ENCODE data around the gene DHDH.
"Not testable (repeated sequence)": the region's sequence is repeated elsewhere in the genome, so short reads cannot be mapped to it uniquely, and the experiment has no call there.

The DHDH gene

DNA sequence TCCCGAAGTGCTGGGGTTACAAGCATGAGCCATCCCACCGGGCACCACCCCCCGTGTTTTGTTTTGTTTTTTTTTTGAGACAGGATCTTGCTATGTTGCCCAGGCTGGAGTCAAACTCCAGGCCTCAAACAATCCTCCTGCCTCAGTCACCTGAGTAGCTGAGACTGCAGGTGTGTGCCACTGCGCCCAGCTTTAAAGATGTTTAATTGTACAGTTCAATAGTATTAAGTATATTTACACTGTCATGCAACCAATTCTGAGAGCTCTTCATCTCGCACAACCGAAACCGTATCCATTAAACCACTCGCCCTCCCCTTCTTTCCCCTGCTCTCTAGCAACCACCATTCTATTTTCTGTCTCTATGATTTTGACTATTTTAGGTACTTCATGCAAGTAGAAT is 17.7 kb upstream of the DHDH start:
- no peak overlapping the region for H3K27ac ChIP-seq (ENCODE audit: low read depth, low read length, severe bottlenecking)
- H3K4me3 ChIP-seq (ENCODE audit: extremely low read depth, insufficient read depth, low read length, poor library complexity, severe bottlenecking): no peak overlapping the region
- 50 to 84% methylated on average over 1 to 7 of the region's 8 CpGs for WGBS, 2 experiments (ENCODE audit: insufficient coverage in 2 of 2)
- H3K36me3 ChIP-seq (ENCODE audit: control insufficient read depth, insufficient read depth, low read length): peaks cover 80% of the 10 kb centered on the region
- no peaks in the 10 kb centered on the region for H3K4me1 ChIP-seq (ENCODE audit: control insufficient read depth, insufficient read depth, low read length, poor library complexity, severe bottlenecking)
- H3K9me3 ChIP-seq (ENCODE audit: control insufficient read depth, low read length): no peaks in the 10 kb centered on the region

DNA sequence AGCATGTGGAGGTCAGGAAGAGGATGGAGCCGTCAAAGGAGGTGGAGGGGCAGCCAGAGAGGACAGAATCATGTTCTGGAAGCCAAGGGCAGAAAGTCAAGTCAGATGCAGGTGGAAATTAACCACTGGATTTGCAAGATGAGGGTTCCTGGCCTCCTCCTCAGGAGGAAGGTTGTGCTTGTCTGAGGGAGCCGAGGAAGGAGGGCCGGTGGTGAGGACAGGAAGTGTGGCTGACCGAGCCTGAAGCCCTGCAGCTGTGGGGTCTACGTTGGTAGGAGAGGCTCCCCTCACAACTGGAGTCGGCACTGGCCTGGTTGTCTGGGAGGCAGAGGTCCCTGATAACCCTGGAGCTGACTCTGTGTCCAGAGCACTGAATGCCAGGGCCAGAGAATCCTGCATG is 15.4 kb upstream of the DHDH start:
- no peak overlapping the region for H3K27ac ChIP-seq (ENCODE audit: low read depth, low read length, severe bottlenecking)
- H3K4me1 ChIP-seq (ENCODE audit: control insufficient read depth, insufficient read depth, low read length, poor library complexity, severe bottlenecking): no peaks in the 10 kb centered on the region
- no peaks in the 10 kb centered on the region for H3K9me3 ChIP-seq (ENCODE audit: control insufficient read depth, low read length)
- H3K4me3 ChIP-seq (ENCODE audit: extremely low read depth, insufficient read depth, low read length, poor library complexity, severe bottlenecking): no peak overlapping the region
- 97 to 98% methylated on average over 6 of the region's 6 CpGs for WGBS, 2 experiments (ENCODE audit: insufficient coverage in 2 of 2)
- peaks cover 73% of the 10 kb centered on the region for H3K36me3 ChIP-seq (ENCODE audit: control insufficient read depth, insufficient read depth, low read length)

DNA sequence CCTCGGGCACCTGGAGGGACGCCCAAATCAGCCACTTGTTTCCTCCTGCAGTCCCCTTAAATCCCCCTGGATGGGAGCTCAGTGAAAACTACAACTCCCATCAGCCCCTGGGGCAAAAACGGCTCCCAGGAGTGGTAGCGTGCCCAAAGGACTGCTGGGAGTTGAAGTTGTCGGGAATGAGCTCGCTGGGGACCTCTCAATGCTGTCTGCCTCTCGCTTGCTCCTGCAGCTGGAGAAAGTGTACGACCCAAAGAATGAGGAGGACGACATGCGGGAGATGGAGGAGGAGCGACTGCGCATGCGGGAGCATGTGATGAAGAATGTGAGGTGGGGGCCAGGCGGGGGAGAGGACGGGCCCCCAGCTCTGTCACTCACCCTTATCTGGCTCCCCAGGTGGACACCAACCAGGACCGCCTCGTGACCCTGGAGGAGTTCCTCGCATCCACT is 14.7 kb upstream of the DHDH start:
- H3K4me3 ChIP-seq (ENCODE audit: extremely low read depth, insufficient read depth, low read length, poor library complexity, severe bottlenecking): no peak overlapping the region
- no peaks in the 10 kb centered on the region for H3K9me3 ChIP-seq (ENCODE audit: control insufficient read depth, low read length)
- H3K36me3 ChIP-seq (ENCODE audit: control insufficient read depth, insufficient read depth, low read length): peaks cover 69% of the 10 kb centered on the region
- 82 to 84% methylated on average over 10 to 18 of the region's 18 CpGs for WGBS, 2 experiments (ENCODE audit: insufficient coverage in 2 of 2)
- no peaks in the 10 kb centered on the region for H3K4me1 ChIP-seq (ENCODE audit: control insufficient read depth, insufficient read depth, low read length, poor library complexity, severe bottlenecking)
- no peak overlapping the region for H3K27ac ChIP-seq (ENCODE audit: low read depth, low read length, severe bottlenecking)

DNA sequence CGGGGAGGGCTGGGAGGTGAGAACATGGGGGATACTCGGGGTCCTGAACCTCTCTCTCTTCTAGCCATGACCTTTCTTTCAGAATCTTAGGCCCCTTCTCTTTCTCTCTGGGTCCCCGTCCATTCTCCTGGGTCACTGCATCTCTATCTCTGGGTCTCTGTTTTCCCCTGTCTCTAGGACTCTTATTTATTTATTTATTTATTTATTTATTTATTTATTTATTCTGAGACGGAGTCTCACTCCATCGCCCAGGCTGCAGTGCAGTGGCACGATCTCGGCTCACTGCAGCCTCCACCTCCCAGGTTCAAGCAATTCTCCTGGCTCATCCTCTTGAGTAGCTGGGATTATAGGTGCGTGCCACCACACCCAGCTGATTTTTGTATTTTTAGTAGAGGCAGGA is 14.2 kb upstream of the DHDH start:
- not testable (repeated sequence) for H3K27ac ChIP-seq (ENCODE audit: low read depth, low read length, severe bottlenecking); H3K9me3 ChIP-seq (ENCODE audit: control insufficient read depth, low read length); H3K4me1 ChIP-seq (ENCODE audit: control insufficient read depth, insufficient read depth, low read length, poor library complexity, severe bottlenecking); H3K4me3 ChIP-seq (ENCODE audit: extremely low read depth, insufficient read depth, low read length, poor library complexity, severe bottlenecking)
- 87 to 100% methylated on average over 2 to 3 of the region's 8 CpGs for WGBS, 2 experiments (ENCODE audit: insufficient coverage in 2 of 2)
- H3K36me3 ChIP-seq (ENCODE audit: control insufficient read depth, insufficient read depth, low read length): peaks cover 65% of the 10 kb centered on the region

DNA sequence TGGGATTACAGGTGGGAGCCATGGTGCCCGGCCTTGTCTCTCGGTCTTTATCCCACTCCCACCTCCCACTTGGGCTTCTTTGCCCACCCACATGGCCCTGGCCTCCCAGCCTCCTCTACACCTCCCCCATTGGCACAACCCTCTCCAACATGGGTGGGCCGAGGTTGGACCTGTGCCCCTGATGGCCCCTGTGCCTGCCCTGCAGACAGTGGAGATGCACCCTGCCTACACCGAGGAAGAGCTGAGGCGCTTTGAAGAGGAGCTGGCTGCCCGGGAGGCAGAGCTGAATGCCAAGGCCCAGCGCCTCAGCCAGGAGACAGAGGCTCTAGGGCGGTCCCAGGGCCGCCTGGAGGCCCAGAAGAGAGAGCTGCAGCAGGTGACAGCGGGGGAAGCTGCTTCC is 12.6 kb upstream of the DHDH start:
- peaks cover 50% of the 10 kb centered on the region for H3K36me3 ChIP-seq (ENCODE audit: control insufficient read depth, insufficient read depth, low read length)
- H3K27ac ChIP-seq (ENCODE audit: low read depth, low read length, severe bottlenecking): no peak overlapping the region

DNA sequence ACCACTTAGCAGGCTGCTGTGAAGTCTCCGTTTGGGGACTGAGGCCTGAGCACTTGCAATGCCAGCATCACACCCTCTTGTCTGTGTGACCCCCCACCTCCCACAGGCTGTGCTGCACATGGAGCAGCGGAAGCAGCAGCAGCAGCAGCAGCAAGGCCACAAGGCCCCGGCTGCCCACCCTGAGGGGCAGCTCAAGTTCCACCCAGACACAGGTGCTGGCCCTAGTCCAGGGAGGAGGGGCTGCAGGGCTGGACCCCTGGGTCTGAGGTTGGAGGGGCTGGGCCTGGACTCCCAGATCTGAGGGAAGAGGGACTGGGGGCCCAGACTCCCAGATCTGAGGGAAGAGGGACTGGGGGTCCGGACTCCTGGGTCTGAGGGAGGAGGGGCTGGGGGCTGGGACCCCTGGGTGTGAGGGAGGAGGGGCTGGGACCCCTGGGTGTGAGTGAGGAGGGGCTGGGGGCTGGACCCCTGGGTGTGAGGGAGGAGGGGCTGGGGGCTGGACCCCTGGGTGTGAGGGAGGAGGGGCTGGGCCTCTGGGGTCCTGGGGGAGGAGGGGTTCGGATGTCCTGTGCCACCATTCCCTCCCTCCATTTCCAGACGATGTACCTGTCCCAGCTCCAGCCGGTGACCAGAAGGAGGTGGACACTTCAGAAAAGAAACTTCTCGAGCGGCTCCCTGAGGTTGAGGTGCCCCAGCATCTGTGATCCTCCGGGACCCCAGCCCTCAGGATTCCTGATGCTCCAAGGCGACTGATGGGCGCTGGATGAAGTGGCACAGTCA is 11.6 kb upstream of the DHDH start:
- no peak overlapping the region for H3K27ac ChIP-seq (ENCODE audit: low read depth, low read length, severe bottlenecking)
- H3K4me1 ChIP-seq (ENCODE audit: control insufficient read depth, insufficient read depth, low read length, poor library complexity, severe bottlenecking): peaks cover 9% of the 10 kb centered on the region
- peaks cover 44% of the 10 kb centered on the region for H3K36me3 ChIP-seq (ENCODE audit: control insufficient read depth, insufficient read depth, low read length)
- H3K4me3 ChIP-seq (ENCODE audit: extremely low read depth, insufficient read depth, low read length, poor library complexity, severe bottlenecking): no peak overlapping the region
- H3K9me3 ChIP-seq (ENCODE audit: control insufficient read depth, low read length): no peaks in the 10 kb centered on the region
- WGBS, 2 experiments (ENCODE audit: insufficient coverage in 2 of 2): 97 to 100% methylated on average over 8 of the region's 12 CpGs

More for the DNA sequence above, 12.6 kb upstream of the DHDH start:
- 88 to 96% methylated on average over 7 to 10 of the region's 10 CpGs for WGBS, 2 experiments (ENCODE audit: insufficient coverage in 2 of 2)
- H3K9me3 ChIP-seq (ENCODE audit: control insufficient read depth, low read length): no peaks in the 10 kb centered on the region
- peaks cover 9% of the 10 kb centered on the region for H3K4me1 ChIP-seq (ENCODE audit: control insufficient read depth, insufficient read depth, low read length, poor library complexity, severe bottlenecking)
- H3K4me3 ChIP-seq (ENCODE audit: extremely low read depth, insufficient read depth, low read length, poor library complexity, severe bottlenecking): no peak overlapping the region

DNA sequence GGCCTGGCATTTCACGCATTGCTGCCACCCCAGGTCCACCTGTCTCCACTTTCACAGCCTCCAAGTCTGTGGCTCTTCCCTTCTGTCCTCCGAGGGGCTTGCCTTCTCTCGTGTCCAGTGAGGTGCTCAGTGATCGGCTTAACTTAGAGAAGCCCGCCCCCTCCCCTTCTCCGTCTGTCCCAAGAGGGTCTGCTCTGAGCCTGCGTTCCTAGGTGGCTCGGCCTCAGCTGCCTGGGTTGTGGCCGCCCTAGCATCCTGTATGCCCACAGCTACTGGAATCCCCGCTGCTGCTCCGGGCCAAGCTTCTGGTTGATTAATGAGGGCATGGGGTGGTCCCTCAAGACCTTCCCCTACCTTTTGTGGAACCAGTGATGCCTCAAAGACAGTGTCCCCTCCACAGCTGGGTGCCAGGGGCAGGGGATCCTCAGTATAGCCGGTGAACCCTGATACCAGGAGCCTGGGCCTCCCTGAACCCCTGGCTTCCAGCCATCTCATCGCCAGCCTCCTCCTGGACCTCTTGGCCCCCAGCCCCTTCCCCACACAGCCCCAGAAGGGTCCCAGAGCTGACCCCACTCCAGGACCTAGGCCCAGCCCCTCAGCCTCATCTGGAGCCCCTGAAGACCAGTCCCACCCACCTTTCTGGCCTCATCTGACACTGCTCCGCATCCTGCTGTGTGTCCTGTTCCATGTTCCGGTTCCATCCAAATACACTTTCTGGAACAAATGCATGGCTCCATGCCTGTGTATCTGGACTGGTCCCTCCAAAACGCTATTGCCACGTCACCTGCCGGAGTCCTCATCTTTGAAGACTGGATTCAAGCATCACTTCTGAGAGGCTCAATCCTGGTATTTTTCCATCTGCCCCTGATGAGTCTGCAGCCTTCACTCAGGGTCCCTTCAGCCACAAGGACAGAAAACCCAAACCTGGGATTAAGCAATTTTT is 10.7 kb upstream of the DHDH start:
- H3K4me3 ChIP-seq (ENCODE audit: extremely low read depth, insufficient read depth, low read length, poor library complexity, severe bottlenecking): no peak overlapping the region
- H3K27ac ChIP-seq (ENCODE audit: low read depth, low read length, severe bottlenecking): no peak overlapping the region
- 94 to 97% methylated on average over 14 to 16 of the region's 18 CpGs for WGBS, 2 experiments (ENCODE audit: insufficient coverage in 2 of 2)

DNA sequence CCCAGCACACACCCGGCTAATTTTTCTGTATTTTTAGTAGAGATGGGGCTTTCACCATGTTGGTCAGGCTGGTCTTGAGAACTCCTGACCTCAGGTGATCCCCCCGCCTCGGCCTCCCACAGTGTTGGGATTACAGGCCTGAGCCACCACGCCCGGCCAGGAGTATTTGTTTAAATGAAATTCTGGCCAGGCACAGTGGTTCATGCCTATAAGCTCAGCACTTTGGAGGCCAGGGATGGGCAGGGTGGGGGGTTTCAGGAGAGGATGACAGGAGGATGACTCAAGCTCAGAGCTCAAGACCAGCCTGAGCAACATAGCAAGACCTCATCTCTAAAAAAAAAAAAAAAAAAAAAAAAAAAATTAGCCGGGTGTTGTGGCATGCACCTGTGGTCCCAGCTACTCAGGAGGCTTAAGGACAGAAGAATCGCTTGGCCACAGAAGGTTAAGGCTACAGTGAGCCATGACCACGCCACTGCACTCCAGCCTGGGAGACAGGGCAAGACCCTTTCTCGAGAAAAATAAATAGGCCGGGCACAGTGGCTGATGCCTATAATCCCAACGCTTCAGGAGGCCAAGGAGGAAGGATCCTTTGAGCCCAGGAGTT is 8.2 kb upstream of the DHDH start:
- Histone ChIP-seq H3K27ac (ENCODE audit: low read depth, low read length, severe bottlenecking) (no peak overlapping the region), H3K36me3 (ENCODE audit: control insufficient read depth, insufficient read depth, low read length) (peaks cover 22% of the 10 kb centered on the region), H3K9me3 (ENCODE audit: control insufficient read depth, low read length) (no peaks in the 10 kb centered on the region), H3K4me1 (ENCODE audit: control insufficient read depth, insufficient read depth, low read length, poor library complexity, severe bottlenecking) (peaks cover 9% of the 10 kb centered on the region), H3K4me3 (ENCODE audit: extremely low read depth, insufficient read depth, low read length, poor library complexity, severe bottlenecking) (no peak overlapping the region)
- 87 to 91% methylated on average over 6 to 8 of the region's 11 CpGs for WGBS, 2 experiments (ENCODE audit: insufficient coverage in 2 of 2)

More for the DNA sequence above, 10.7 kb upstream of the DHDH start:
- no peaks in the 10 kb centered on the region for H3K9me3 ChIP-seq (ENCODE audit: control insufficient read depth, low read length)
- H3K36me3 ChIP-seq (ENCODE audit: control insufficient read depth, insufficient read depth, low read length): peaks cover 40% of the 10 kb centered on the region
- peaks cover 9% of the 10 kb centered on the region for H3K4me1 ChIP-seq (ENCODE audit: control insufficient read depth, insufficient read depth, low read length, poor library complexity, severe bottlenecking)

DNA sequence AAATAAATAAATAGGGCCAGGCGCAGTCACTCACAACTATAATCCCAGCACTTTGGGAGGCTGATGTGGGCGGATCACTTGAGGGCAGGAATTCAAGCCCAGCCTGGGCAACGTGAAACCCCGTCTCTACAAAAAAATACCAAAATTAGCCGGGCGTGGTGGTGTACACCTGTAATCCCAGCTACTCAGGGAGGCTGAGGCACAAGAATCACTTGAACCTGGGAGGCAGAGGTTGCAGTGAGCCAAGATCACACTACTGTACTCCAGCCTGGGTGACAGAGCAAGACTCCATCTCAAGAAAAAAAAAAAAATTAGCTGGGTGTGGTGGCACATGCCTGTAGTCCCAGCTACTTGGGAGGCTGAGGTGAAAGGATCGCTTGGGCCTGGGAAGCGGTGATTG is 7.6 kb upstream of the DHDH start:
- not testable (repeated sequence) for H3K9me3 ChIP-seq (ENCODE audit: control insufficient read depth, low read length); H3K27ac ChIP-seq (ENCODE audit: low read depth, low read length, severe bottlenecking); H3K4me1 ChIP-seq (ENCODE audit: control insufficient read depth, insufficient read depth, low read length, poor library complexity, severe bottlenecking); H3K4me3 ChIP-seq (ENCODE audit: extremely low read depth, insufficient read depth, low read length, poor library complexity, severe bottlenecking)
- WGBS, 2 experiments (ENCODE audit: insufficient coverage in 2 of 2): 82 to 93% methylated on average over 6 to 8 of the region's 8 CpGs
- peaks cover 17% of the 10 kb centered on the region for H3K36me3 ChIP-seq (ENCODE audit: control insufficient read depth, insufficient read depth, low read length)

DNA sequence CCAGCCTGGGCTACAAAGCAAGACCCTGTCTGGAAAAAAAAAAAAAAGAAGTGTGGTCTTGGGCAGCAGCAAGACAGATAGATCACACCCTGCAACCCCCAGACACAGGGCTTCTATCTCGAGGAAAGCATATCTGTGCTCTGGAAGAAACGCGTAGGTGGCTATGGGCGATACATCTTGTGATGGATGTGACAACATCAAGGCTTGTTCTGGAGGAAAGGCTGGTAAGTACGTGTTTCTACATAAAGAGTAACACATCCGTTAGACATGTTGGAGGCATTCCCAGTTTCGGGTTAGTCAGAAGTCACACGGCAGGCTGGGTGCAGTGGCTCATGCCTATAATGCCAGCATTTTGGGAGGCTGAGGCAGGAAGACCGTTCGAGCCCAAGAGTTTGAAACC is 6.6 kb upstream of the DHDH start:
- Histone ChIP-seq H3K4me1 (ENCODE audit: control insufficient read depth, insufficient read depth, low read length, poor library complexity, severe bottlenecking) (peaks cover 9% of the 10 kb centered on the region), H3K36me3 (ENCODE audit: control insufficient read depth, insufficient read depth, low read length) (peaks cover 7% of the 10 kb centered on the region), H3K27ac (ENCODE audit: low read depth, low read length, severe bottlenecking) (no peak overlapping the region), H3K4me3 (ENCODE audit: extremely low read depth, insufficient read depth, low read length, poor library complexity, severe bottlenecking) (no peak overlapping the region), H3K9me3 (ENCODE audit: control insufficient read depth, low read length) (no peaks in the 10 kb centered on the region)
- 92 to 93% methylated on average over 9 to 10 of the region's 10 CpGs for WGBS, 2 experiments (ENCODE audit: insufficient coverage in 2 of 2)

Data from mesodermal cell (in vitro differentiated cells).